ENCODE results near the gene KHDC4. TPM values are rescaled to one million over a fixed set of nuclear protein-coding genes. Genes with fewer than 3 reads are reported as not detected.

Gene KHDC4
- total and polyA plus RNA-seq, 2 of the 13 experiments (the other 11 are each of a cell fraction or from before 2014, with no cell fraction given): 33.5 to 92.0 TPM

- TF ChIP-seq ZNF543 (CRISPR knock-in tag; IDR thresholded peaks at IDR 0.05) (peak; percentile 23; the same call in 1 of the 2 replicates), HOXA3 (CRISPR knock-in tag; IDR thresholded peaks at IDR 0.05) (peak; percentile 99), MLXIP (CRISPR knock-in tag; IDR thresholded peaks at IDR 0.05; ENCODE audit: borderline replicate concordance) (no peak; the same call in 1 of the 2 replicates), ZNF142 (CRISPR knock-in tag; IDR thresholded peaks at IDR 0.05) (peak; percentile 51; the same call in 1 of the 2 replicates), RFXAP (CRISPR knock-in tag; IDR thresholded peaks at IDR 0.05; ENCODE audit: borderline replicate concordance) (peak; percentile 83), HMGA1 (CRISPR knock-in tag; conservative IDR thresholded peaks at IDR 0.05) (no peak), TMF1 (CRISPR knock-in tag; IDR thresholded peaks at IDR 0.05; ENCODE audit: low read depth) (no peak; the same call in 1 of the 2 replicates), ZNF790 (CRISPR knock-in tag; IDR thresholded peaks at IDR 0.05; ENCODE audit: borderline replicate concordance) (peak; percentile 69; the same call in 1 of the 2 replicates), HCFC1 (IDR thresholded peaks at IDR 0.05; ENCODE audit: low read depth, low read length) (peak; percentile 71), HIC2 (CRISPR knock-in tag; IDR thresholded peaks at IDR 0.05; ENCODE audit: low read depth) (no peak), HMGXB3 (CRISPR knock-in tag; IDR thresholded peaks at IDR 0.05; ENCODE audit: borderline replicate concordance) (peak; percentile 82)
Observed at GRCh38 chr1:155934097-155934935, at the start of gene KHDC4 (continued).
